DMS79 treated with DMSO at 0.1 percent for 48 hours (cell line): ENCODE data around the gene ARHGEF12.

ENCODE experiments used
- DNase-seq: peaks from one replicate; lab custom pipeline; 2025; lab: John Stamatoyannopoulos, UW

Gene ARHGEF12

DNA sequence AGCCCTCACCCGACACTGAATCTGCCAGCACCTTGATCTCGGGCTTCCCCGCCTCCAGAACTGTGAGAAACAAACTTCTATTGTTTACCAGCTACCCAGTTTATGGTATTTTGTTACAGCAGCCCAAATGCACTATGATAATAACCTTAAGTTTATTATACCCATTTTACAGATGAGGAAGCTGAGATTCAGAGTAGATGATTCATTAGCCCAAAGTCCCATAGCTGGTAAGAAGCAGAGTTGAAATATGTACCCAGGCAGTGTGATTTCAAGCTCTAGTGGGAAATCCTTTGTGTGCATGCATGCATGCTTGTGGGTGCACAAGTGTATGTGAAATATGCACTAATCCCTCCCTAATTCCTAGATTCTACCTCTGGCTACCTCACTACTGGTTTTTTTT, 183.3 kb downstream of the ARHGEF12 start:
- DNase-seq = no peak

DNA sequence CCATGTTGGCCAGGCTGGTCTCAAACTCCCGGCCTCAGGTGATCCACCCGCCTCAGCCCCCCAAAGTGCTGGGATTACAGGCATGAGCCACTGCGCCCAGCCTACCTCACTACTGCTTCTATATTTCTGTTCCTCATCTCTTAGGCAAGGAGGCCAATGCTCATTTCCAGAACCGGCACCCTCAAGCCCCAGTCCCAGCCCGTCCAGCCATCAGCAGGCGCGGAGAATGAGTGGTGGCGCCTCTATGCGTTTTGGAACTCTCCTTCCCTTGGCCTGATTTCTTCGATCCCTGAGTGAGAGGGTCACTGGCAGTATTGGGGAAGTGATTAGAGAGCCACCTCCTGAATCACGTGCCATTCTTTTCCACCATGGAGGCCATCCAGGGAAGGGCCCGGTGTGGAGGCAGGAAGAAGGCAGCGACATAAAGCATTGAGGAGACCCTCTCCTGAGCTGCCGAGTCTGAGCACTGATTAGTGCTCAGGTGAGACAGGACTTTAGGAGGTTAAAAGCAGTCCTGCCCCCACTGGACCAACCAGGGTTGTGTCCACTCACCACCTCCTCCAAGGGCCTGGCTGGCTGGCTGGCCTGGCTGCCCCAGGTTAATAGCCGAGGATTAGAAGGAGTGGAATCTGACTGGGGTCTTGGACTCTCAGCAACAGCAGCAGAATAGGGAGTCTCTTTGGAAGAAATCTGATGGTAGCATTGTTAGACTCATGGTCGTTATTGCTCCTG, 184.0 kb downstream of the ARHGEF12 start:
- DNase-seq = no peak

GRCh38 chr11:120521176-120521575, 185.0 kb downstream of the ARHGEF12 start:
- DNase-seq = no peak

- DNase-seq = no peak
Observed at GRCh38 chr11:120522021-120522420, 185.8 kb downstream of the ARHGEF12 start.

- DNase-seq = no peak
Observed at GRCh38 chr11:120522736-120523135, 186.5 kb downstream of the ARHGEF12 start.

GRCh38 chr11:120523196-120523595, 187.0 kb downstream of the ARHGEF12 start:
- DNase-seq = peak; percentile 84

DNA sequence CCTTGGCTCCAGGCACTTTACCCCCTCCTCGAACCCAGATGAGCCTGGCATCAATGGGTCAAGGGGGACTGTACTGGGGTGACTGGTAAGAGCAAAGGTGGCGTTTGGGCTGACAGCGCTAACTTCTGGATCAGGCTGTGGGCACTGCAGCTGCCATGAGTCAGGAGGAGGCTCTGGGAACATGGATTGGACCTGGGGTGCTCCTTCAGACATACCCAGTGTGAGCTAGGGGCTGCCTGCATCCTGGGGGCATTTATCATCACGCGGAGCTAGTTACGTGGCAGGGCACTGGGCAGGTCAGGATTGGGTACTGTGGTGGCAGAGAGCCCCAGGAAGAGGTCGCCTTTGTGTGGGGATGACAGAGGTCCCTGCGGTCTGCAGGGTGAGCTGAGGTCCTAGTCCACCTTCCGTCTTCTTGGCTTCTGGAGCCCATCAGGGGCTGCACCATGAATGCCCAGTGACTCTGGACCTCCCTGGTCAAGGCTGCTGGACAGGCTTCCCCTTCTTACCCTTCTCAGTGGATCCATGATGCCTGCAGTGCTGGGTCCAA, 188.4 kb downstream of the ARHGEF12 start:
- no peak for DNase-seq

GRCh38 chr11:120525261-120526171, 189.3 kb downstream of the ARHGEF12 start:
- DNase-seq = no peak

- DNase-seq = no peak
Observed at GRCh38 chr11:120526241-120526640, 190.0 kb downstream of the ARHGEF12 start.

DNA sequence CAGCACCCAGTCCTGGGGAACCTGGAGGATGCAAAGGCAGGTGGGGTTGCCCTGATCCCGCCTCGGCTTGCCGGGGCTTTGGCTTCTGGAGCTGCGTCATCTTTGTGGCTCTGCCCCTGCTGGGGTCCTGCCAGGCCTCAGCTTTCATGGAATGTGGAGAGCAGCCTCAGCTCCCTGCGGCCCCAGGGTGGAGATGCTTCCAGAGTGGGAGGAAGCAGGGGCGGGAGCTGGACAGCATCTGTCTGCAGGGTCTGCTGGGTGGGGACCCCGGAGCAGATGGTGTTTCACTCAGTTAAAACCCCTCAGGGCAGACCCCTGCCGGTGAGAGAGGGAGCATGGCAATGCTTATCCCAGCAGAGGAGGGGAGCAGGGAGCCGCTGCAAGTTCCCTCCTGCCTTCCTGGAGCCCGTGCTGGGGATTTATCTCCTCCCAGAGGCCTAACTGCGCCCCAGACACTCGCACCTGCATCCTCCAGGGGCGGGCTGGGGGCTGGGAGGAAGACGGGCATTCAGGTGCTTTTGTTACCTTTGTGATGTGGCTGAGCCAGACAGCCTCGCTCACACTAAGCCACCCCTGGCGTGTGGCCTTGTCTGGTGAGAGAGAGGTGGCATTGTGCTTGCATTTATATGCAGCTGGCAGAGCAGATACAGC, 191.0 kb downstream of the ARHGEF12 start:
- DNase-seq = no peak

DNA sequence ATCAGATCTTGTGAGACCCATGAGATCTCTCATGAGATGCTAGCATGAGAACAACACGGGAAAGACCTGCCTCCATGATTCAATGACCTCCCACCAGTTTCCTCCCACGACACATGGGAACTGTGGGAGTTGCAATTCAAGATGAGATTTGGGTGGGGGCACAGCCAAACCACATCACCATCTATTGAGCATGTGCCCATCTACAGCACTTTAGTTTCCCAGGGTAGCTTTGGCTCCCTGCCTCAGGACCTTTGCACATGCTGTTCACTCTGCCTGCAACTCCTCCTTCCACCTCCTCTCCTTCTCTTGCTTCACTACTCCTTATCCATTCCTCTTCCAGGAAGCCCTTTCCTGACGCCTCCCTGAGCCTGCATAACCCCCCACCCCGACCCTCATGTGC, 192.5 kb downstream of the ARHGEF12 start:
- no peak for DNase-seq

- no peak for DNase-seq
Observed at GRCh38 chr11:120529214-120529613, 193.0 kb downstream of the ARHGEF12 start.

DNA sequence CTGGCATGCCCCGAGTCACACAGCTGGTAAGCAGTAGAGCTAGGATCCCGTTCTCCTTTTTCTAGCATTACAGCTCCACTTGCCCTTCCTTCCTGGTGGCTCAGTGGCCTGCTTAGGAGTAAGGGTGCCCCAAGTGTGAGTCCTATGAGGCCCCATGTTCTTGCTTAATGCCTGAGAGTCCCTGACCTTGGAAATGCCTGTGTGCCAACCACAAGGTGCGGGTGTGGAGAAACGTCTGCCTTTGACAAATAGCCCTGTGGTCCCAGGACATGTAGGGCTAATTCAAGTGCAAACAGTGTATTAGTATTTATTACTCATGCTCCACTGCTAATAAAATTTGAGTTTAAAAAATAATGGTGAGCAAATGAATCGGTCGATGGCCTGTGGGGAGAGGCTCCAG, 193.7 kb downstream of the ARHGEF12 start:
- DNase-seq = no peak

GRCh38 chr11:120532082-120532831, 196.0 kb downstream of the ARHGEF12 start:
- DNase-seq = no peak

DNA sequence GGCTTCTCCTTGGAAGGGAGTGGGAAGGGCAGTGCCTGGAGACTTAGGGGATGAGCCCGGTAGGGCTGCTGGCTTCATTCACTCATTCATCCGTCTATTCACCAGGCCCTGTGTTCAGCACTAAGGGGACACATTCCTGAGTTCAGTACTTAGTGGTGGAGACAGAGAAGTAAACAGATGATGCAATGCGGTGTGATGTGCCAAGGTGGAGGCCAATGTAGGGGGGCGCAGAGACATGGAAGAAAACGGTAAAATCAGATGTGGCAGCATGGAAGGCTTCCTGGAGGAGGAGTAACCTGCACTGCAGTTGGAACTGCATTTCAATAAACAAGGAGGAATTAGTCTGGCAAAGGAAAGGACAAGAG, 196.6 kb downstream of the ARHGEF12 start:
- DNase-seq = no peak

- no peak for DNase-seq
Observed at GRCh38 chr11:120536091-120536796, 200.0 kb downstream of the ARHGEF12 start.

GRCh38 chr11:120536797-120537169, 200.6 kb downstream of the ARHGEF12 start:
- no peak for DNase-seq

DNA sequence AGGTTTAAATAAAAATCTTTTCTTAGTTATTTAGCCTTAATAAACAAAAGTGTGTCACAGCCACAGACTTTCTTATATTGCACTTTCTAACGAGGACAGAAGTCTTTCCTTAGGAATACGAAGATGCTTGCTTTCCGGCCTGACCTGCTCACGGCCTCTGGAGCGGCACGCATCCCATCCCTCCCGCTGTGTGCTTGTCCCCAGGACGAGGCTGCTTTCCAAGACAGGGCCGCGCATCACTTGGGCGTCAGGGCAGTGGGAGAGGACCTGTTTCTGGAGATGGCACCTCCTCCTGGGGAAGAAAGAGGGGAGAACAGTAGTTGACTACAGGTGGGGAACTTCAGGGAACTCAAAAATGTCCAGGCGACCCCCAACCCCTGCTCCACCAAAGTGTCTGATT, 201.8 kb downstream of the ARHGEF12 start:
- DNase-seq = no peak

DNA sequence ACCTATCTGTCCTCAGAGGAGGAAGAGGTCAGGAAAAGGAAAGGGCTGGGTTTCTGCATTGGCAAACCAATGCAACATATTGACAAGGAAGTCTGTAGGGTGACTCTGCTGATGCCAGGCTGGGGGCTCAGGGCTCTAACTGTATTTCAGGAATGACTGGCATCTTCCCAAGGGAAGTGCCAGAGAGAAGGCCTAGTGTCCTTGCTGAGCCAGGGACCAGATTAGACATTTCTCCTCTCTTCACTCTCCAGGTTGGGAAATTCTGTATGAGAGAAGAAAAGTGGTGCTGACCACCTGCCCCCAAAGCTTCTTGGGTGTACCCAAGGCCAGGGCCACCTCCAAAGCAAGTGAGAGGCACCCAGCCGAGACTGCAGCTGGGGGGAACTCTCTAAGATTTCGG, 202.5 kb downstream of the ARHGEF12 start:
- no peak for DNase-seq
